Subcutaneous adipose tissue (tissue), 4 donors: ENCODE measurements around the gene NANP. TPM values are rescaled to one million over a fixed set of nuclear protein-coding genes. Genes with fewer than 3 reads are reported as not detected.

Experiments
- CTCF ChIP-seq: fragments of 450-650 bp; IDR thresholded peaks from one replicate; pipeline ENCODE4 v1.5.1; 2016; ENCODE audit warnings: low read depth, mild to moderate bottlenecking, control low read depth, antibody characterized with exemption, moderate library complexity
- total RNA-seq, 4 donors: library from RNA; depleted of rRNA; stranded (reverse); fragments of >200 nt; gene quantifications; one replicate each; pipeline ENCODE4 v1.1.0, GENCODE V29; 2016

The NANP gene
- total RNA-seq, 4 donors from 2014 or later = 4.0 to 6.2 (median 5.4) TPM

GRCh38 chr20:25622450-25623224 is 1.2 kb downstream of the NANP start:
- no peak for TF ChIP-seq CTCF

GRCh38 chr20:25622049-25622448 is 1.8 kb downstream of the NANP start:
- no peak for TF ChIP-seq CTCF

GRCh38 chr20:25619514-25619913 is 4.3 kb downstream of the NANP start:
- no peak for TF ChIP-seq CTCF

GRCh38 chr20:25608774-25609173 is 15.0 kb downstream of the NANP start:
- TF ChIP-seq CTCF = no peak

- TF ChIP-seq CTCF = no peak
Measured at GRCh38 chr20:25606094-25606695, 17.6 kb downstream of the NANP start.

GRCh38 chr20:25605148-25605547 is 18.7 kb downstream of the NANP start:
- TF ChIP-seq CTCF = no peak

GRCh38 chr20:25604611-25605010 is 19.2 kb downstream of the NANP start:
- no peak for TF ChIP-seq CTCF
